Upper lobe of left lung (tissue), 6 donors: ENCODE data around the gene SLC5A6. TPM values are rescaled to one million over a fixed set of nuclear protein-coding genes. Genes with fewer than 3 reads are reported as not detected.
"Not testable (repeated sequence)": the region's sequence is repeated elsewhere in the genome, so short reads cannot be mapped to it uniquely, and the experiment has no call there.

Experiments
- ATAC-seq, 2 donors: fragments of 200-7000 bp; cut with Tn5 transposase; one replicate each; pipeline ENCODE4 v1.9.1; 2022; ENCODE audit warnings: mild to moderate bottlenecking in 2 of 2, moderate library complexity in 2 of 2; ENCODE audit not compliant: low FRiP score in 2 of 2
- DNase-seq, 2 donors: peaks; one replicate each; pipeline ENCODE4 v3.0.0-alpha.2; 2019 to 2020
- H3K27ac ChIP-seq, 4 donors: fragments of 200-600 bp; sonication (generic); one replicate each; pipeline ENCODE4 v1.5.1; 2016 to 2019
- H3K27me3 ChIP-seq, 4 donors: fragments of 200-600 bp; sonication (generic); one replicate each; pipeline ENCODE4 v1.5.1; 2017 to 2019
- H3K36me3 ChIP-seq, 4 donors: fragments of 200-600 bp; sonication (generic); one replicate each; pipeline ENCODE4 v1.5.1; 2016 to 2019
- H3K4me1 ChIP-seq, 4 donors: fragments of 200-600 bp; sonication (generic); one replicate each; pipeline ENCODE4 v1.5.1; 2018 to 2019
- H3K4me3 ChIP-seq, 4 donors: fragments of 200-600 bp; sonication (generic); one replicate each; pipeline ENCODE4 v1.5.1; 2017 to 2019; ENCODE audit warnings: mild to moderate bottlenecking in 2 of 4, moderate library complexity in 1 of 4
- H3K9me3 ChIP-seq, 4 donors: fragments of 200-600 bp; sonication (generic); one replicate each; pipeline ENCODE4 v1.5.1; 2018 to 2019
- EP300 ChIP-seq, 4 donors: sonication (generic); formaldehyde crosslinking; IDR thresholded peaks; one replicate each; pipeline ENCODE4 v1.5.1; 2017; ENCODE audit warnings: antibody characterized with exemption in 4 of 4, control low read depth in 2 of 4
- POLR2A ChIP-seq, 4 donors: fragments of 450-650 bp; IDR thresholded peaks; one replicate each; pipeline ENCODE4 v1.5.1; 2016 to 2017; ENCODE audit warnings: antibody characterized with exemption in 4 of 4, mild to moderate bottlenecking in 2 of 4
- POLR2AphosphoS5 ChIP-seq, 2 donors: sonication (generic); formaldehyde crosslinking; IDR thresholded peaks; one replicate each; pipeline ENCODE4 v1.5.1; 2017; ENCODE audit warnings: antibody characterized with exemption in 2 of 2
- WGBS, 2 donors: methylation state at CpG; one replicate each; pipeline ENCODE4 v1.1.5; 2017 to 2018; 5-methylcytosine and 5-hydroxymethylcytosine counted together
- total RNA-seq, 6 donors: library from RNA; depleted of rRNA in 4 of 6; stranded (reverse); fragments of >200 nt in 4 of 6; gene quantifications; one replicate each; pipeline versions ENCODE4 v1.1.0 to v1.2.1, GENCODE V29; 2016 to 2021
- TF ChIP-seq, protein P1 (sequence below), 6 experiments: fragments of 450-650 bp in 4 of 6; fragments of 200-600 bp in 2 of 6; sonication (generic) in 2 of 6; IDR thresholded peaks; one replicate each; pipeline ENCODE4 v1.5.1; 2016 to 2019; ENCODE audit warnings: antibody characterized with exemption in 6 of 6
- donor health status: DM: no; HTN: no; CAD: no; lungs with moderate emphysema.
- donor health status: DM: no; HTN: yes; CAD: no; lungs with severe emphysema.

The SLC5A6 gene
- total RNA-seq, 6 donors from 2014 or later: 13.6 to 29.6 (median 21.0) TPM

DNA sequence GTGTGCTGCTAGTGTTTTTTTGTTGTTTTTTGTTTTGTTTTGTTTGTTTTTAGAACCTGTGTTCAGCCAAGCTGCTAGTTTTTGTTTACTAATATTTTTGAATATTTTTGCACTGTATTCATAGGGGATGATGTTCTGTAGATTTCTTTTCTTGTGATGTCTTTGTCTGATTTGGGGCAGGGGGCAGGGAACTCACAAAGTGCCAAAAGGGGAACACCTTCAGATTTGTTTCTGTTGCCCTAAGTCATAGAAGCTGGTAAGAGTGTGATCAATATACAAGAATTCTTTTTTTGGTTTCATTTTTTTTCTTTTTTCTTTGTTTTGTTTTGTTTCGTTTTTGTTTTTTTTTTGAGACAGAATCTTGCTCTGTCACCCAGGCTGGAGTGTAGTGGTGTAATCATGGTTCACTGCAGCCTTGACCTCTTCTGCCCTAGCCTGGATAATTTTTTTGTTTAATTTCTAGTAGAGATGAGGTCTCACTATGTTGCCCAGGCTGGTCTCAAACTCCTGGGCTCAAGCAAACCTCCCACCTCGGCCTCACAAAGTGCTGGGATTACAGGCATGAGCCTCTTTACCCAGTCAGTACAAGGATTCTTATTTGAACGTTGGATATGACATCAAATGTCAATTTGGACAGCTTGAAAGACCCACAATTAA is 32.6 kb downstream of the SLC5A6 start:
- Histone ChIP-seq H3K4me3 (no peak overlapping the region), H3K4me1 (peaks cover 0 to 10% (median 0%) of the 10 kb centered on the region in 4 donors), H3K36me3 (no peaks in the 10 kb centered on the region), H3K27ac (no peak overlapping the region), H3K27me3 (no peaks in the 10 kb centered on the region), H3K9me3 (no peaks in the 10 kb centered on the region)
- no peak for ATAC-seq
- WGBS, 2 donors: 57 to 68% methylated on average over 3 of the region's 3 CpGs
- DNase-seq: no peak
- TF ChIP-seq POLR2A (IDR thresholded peaks at IDR 0.05): no peak
- no peak for TF ChIP-seq EP300 (IDR thresholded peaks at IDR 0.05)
- no peak for TF ChIP-seq POLR2AphosphoS5 (IDR thresholded peaks at IDR 0.05)
- TF ChIP-seq, protein P1, sequence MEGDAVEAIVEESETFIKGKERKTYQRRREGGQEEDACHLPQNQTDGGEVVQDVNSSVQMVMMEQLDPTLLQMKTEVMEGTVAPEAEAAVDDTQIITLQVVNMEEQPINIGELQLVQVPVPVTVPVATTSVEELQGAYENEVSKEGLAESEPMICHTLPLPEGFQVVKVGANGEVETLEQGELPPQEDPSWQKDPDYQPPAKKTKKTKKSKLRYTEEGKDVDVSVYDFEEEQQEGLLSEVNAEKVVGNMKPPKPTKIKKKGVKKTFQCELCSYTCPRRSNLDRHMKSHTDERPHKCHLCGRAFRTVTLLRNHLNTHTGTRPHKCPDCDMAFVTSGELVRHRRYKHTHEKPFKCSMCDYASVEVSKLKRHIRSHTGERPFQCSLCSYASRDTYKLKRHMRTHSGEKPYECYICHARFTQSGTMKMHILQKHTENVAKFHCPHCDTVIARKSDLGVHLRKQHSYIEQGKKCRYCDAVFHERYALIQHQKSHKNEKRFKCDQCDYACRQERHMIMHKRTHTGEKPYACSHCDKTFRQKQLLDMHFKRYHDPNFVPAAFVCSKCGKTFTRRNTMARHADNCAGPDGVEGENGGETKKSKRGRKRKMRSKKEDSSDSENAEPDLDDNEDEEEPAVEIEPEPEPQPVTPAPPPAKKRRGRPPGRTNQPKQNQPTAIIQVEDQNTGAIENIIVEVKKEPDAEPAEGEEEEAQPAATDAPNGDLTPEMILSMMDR (IDR thresholded peaks at IDR 0.05): no peak

DNA sequence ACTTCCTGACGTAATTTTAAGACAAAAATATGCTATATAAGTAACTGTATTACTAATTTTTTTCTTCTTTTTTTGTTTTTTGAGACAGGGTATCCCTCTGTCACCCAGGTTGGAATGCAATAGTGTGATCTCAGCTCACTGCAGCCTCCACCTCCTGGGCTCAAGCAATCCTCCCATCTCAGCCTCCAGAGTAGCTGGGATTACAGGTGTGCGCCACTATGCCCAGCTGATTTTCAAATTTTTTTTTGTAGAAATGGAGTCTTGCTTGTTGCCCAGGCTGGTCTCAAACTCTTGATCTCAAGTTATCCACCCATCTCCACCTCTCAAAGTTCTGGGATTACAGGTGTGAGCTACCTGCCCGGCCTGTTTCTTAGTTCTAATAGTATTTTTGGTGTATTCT is 33.6 kb downstream of the SLC5A6 start:
- Histone ChIP-seq H3K9me3 (no peaks in the 10 kb centered on the region), H3K36me3 (no peaks in the 10 kb centered on the region), H3K4me1 (peaks cover 0 to 8% (median 0%) of the 10 kb centered on the region in 4 donors), H3K27me3 (no peaks in the 10 kb centered on the region), H3K27ac (no peak overlapping the region), H3K4me3 (no peak overlapping the region)
- ATAC-seq (no peak), DNase-seq (no peak)
- no peak for TF ChIP-seq POLR2A (IDR thresholded peaks at IDR 0.05)
- TF ChIP-seq POLR2AphosphoS5 (IDR thresholded peaks at IDR 0.05): no peak
- TF ChIP-seq, protein P1 (IDR thresholded peaks at IDR 0.05): no peak
- no peak for TF ChIP-seq EP300 (IDR thresholded peaks at IDR 0.05)
- 83 to 89% methylated on average over 3 of the region's 3 CpGs for WGBS, 2 donors

DNA sequence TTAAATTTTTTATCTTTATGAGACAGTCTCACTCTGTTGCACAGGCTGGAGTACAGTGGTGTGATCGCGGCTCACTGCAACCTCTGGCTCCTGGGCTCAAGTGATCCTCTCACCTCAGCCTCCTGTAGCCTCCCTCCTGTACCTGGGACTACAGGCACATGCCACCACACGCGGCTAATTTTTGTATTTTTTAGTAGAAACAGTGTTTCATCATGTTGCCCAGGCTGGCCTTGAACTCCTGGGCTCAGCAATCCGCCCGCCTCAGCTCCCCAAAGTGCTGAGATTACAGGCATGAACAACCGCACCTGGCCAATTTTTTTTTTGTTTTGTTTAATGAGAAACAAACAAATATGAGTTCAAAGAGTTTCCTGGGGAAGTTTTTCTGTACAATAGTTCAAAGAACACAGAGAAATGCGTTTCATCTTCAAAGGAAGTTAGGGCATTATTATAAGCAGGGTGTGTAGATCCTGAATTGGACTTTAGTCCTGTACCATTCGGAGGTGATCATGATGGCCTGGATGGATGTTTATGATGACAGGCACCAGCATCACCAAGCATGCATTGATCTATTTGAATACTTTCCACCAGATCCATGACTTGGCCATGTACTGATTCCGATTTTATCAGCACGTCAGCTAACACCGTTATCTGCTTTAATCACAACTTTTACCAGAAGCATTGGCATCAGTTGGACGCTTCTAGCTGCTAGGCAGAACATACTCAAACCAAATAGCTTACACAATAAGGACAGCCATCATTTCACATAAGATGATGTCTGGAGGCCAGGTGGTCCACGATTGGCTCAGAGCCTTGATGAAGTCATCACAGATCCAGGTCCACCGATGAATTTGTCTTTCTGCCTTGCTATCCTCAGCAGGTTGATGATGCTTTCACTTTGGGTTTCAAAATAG is 34.4 kb downstream of the SLC5A6 start:
- Histone ChIP-seq H3K4me3 (no peak overlapping the region), H3K36me3 (no peaks in the 10 kb centered on the region), H3K9me3 (no peaks in the 10 kb centered on the region), H3K27ac (no peak overlapping the region), H3K27me3 (no peaks in the 10 kb centered on the region), H3K4me1 (peaks cover 0 to 8% (median 0%) of the 10 kb centered on the region in 4 donors)
- ATAC-seq (no peak), DNase-seq (no peak)
- TF ChIP-seq POLR2A (IDR thresholded peaks at IDR 0.05) (no peak), POLR2AphosphoS5 (IDR thresholded peaks at IDR 0.05) (no peak), EP300 (IDR thresholded peaks at IDR 0.05) (no peak)
- TF ChIP-seq, protein P1 (IDR thresholded peaks at IDR 0.05): no peak
- 76 to 80% methylated on average over 15 of the region's 15 CpGs for WGBS, 2 donors

DNA sequence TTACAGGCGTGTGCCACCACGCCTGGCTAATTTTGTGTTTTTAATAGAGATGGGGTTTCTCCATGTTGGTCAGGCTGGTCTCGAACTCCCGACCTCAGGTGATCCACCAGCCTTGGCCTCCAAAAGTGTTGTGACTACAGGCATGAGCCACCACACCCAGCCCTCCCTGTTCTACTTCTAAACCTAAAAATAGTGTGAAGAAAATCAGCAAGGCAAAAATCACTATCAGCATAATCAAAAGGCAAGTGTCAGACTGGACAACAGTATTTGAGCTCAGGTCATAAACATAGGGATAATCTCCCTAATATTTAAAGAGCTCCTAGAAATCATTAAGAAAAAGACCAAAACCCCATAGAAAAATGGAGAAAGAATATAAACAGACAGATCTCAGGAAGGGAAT is 36.3 kb downstream of the SLC5A6 start:
- not testable (repeated sequence) for H3K27ac ChIP-seq, DNase-seq, H3K36me3 ChIP-seq, ATAC-seq, H3K9me3 ChIP-seq, H3K4me1 ChIP-seq, H3K27me3 ChIP-seq, H3K4me3 ChIP-seq
- 87 to 89% methylated on average over 4 of the region's 4 CpGs for WGBS, 2 donors

DNA sequence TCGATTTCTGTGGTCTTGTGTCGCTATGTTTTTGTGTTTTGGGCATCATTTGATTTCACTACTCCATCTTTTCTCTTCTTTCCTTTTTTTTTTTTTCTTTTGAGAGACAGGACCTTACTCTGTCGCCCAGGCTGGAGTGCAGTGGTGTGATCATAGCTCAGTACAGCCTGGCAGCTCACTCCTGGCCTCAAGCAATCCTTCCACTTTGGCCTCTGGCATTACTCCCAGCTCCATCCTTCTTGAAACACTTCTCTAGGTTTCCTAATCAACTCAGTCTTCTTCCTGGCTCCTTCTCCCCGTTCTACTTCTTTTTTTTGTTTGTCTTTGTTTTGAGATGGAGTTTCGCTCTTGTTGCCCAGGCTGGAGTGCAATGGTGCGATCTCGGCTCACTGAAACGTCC is 36.7 kb downstream of the SLC5A6 start:
- no peak for TF ChIP-seq POLR2AphosphoS5 (IDR thresholded peaks at IDR 0.05)
- TF ChIP-seq EP300 (IDR thresholded peaks at IDR 0.05): no peak
- TF ChIP-seq POLR2A (IDR thresholded peaks at IDR 0.05): no peak
- TF ChIP-seq, protein P1 (IDR thresholded peaks at IDR 0.05): no peak
- Histone ChIP-seq H3K4me3 (no peak overlapping the region), H3K27me3 (no peaks in the 10 kb centered on the region), H3K27ac (no peak overlapping the region), H3K36me3 (no peaks in the 10 kb centered on the region), H3K4me1 (peaks cover 0 to 9% (median 2%) of the 10 kb centered on the region in 4 donors), H3K9me3 (no peaks in the 10 kb centered on the region)
- WGBS, 2 donors: 43 to 46% methylated on average over 8 of the region's 8 CpGs
- DNase-seq (peak in 1 of 2 donors; percentile 70), ATAC-seq (no peak)
